SK-N-MC (cell line): ENCODE results near the gene PTPRG.

Experiments
- EZH2 ChIP-seq: fragments of 200-600 bp; sonication (generic); IDR thresholded peaks from one replicate; pipeline ENCODE4 v1.6.1; 2017; ENCODE audit warnings: antibody characterized with exemption
- POLR2AphosphoS5 ChIP-seq: IDR thresholded peaks from 2 replicates; pipeline ENCODE4 v1.6.1; 2012; ENCODE audit warnings: mild to moderate bottlenecking, low read depth, low read length, borderline replicate concordance

- TF ChIP-seq EZH2 (no peak), POLR2AphosphoS5 (no peak)
Observed at GRCh38 chr3:61663356-61664104, 102.2 kb downstream of the PTPRG start.
